Measurements from ENCODE around the gene CMPK1. TPM values are rescaled to one million over a fixed set of nuclear protein-coding genes. Genes with fewer than 3 reads are reported as not detected.

The CMPK1 gene
- total and polyA plus RNA-seq, 10 of the 15 experiments (the other 5 are each of a cell fraction or from before 2014, with no cell fraction given): 43.7 to 159 (median 85.6) TPM

- ChIA-PET POLR2A (no interaction called here), RAD21 (ENCODE audit: unreplicated experiment) (no interaction called here), CTCF (interaction anchor here (0.6 to 2.3 kb wide), 2 partner anchors 46 to 129 kb away, joined by 5 to 11 read pairs; partner anchors contain the start of gene FOXD2), SMC1A (ENCODE audit: uncharacterized antibody, unreplicated experiment) (interaction anchor here (1.0 to 1.8 kb wide), 2 partner anchors 15 to 47 kb away, joined by 3 to 6 read pairs; no protein-coding TSS in a partner anchor)
- Histone ChIP-seq H3K79me2 (ENCODE audit: control insufficient read depth, insufficient read depth, low read length) (peaks cover 47% of the 10 kb centered on the region), H4K20me1 (ENCODE audit: control insufficient read depth, insufficient read depth) (no peaks in the 10 kb centered on the region), H3K27me3 (replicated peaks in 1 of 2; ENCODE audit: control insufficient read depth in 2 of 2, insufficient read depth in 2 of 2, low read length in 1 of 2) (no peaks in the 10 kb centered on the region), H3K9ac (ENCODE audit: control insufficient read depth, insufficient read depth, low read length) (no peak overlapping the region), H3K4me3 (no peak overlapping the region), H2AFZ (ENCODE audit: control insufficient read depth, low read depth, low read length) (no peak overlapping the region), H3K27ac (ENCODE audit: control insufficient read depth, insufficient read depth) (no peak overlapping the region), H3K4me2 (ENCODE audit: control insufficient read depth, insufficient read depth) (no peak overlapping the region), H3K9me3 (replicated peaks; ENCODE audit: control insufficient read depth, insufficient read depth, low read length) (no peaks in the 10 kb centered on the region), H3K4me1 (ENCODE audit: control insufficient read depth, insufficient read depth, low read length) (no peaks in the 10 kb centered on the region), H3K36me3 (ENCODE audit: control insufficient read depth in 2 of 2, insufficient read depth in 2 of 2, low read length in 1 of 2) (peaks cover 0 to 6% of the 10 kb centered on the region in 2 experiments; a peak in 1 of 4 replicates)
- no peak for FAIRE-seq
- BruUV-seq (replicated peaks): no TSS peak
- 85% methylated on average over 4 of the region's 4 CpGs for WGBS (ENCODE audit: insufficient coverage, insufficient replicate concordance, low lambda C conversion rate, missing lambda C conversion rate)
- intact Hi-C loops (cut with micrococcal nuclease; ENCODE audit: unreplicated experiment) (no loop called here), in situ Hi-C loops (cut with MboI) (no loop called here)
- ATAC-seq: no peak
- TF ChIP-seq MXI1 (IDR thresholded peaks at IDR 0.05; ENCODE audit: low read depth, low read length): no peak
- no peak for TF ChIP-seq FOXM1 (IDR thresholded peaks at IDR 0.05; ENCODE audit: low read depth, low read length)
- no peak for TF ChIP-seq SIN3A (IDR thresholded peaks at IDR 0.05; ENCODE audit: low read depth, low read length)
- TF ChIP-seq EGR1 (IDR thresholded peaks at IDR 0.05; ENCODE audit: borderline replicate concordance in 1 of 2, low read depth in 2 of 2, low read length in 2 of 2): no peak
- no peak for TF ChIP-seq YY1 (IDR thresholded peaks at IDR 0.05; ENCODE audit: low read depth, low read length)
- no peak for TF ChIP-seq CREM (IDR thresholded peaks at IDR 0.05; ENCODE audit: low read depth)
- TF ChIP-seq, protein P1, sequence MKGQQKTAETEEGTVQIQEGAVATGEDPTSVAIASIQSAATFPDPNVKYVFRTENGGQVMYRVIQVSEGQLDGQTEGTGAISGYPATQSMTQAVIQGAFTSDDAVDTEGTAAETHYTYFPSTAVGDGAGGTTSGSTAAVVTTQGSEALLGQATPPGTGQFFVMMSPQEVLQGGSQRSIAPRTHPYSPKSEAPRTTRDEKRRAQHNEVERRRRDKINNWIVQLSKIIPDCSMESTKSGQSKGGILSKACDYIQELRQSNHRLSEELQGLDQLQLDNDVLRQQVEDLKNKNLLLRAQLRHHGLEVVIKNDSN (IDR thresholded peaks at IDR 0.05; ENCODE audit: borderline replicate concordance, extremely low read length, insufficient read depth, low read depth, low read length): no peak
- TF ChIP-seq JUNB (IDR thresholded peaks at IDR 0.05): no peak
- no peak for TF ChIP-seq NBN (IDR thresholded peaks at IDR 0.05)
- no peak for TF ChIP-seq YBX1 (IDR thresholded peaks at IDR 0.05)
- no peak for TF ChIP-seq RAD21 (IDR thresholded peaks at IDR 0.05; ENCODE audit: insufficient read depth, low read depth, low read length)
- DNase-seq (ENCODE audit: low read depth, low spot score): no peak
These were observed 24.2 kb upstream of the CMPK1 start for GRCh38 chr1:47309427-47309826.
